Central memory CD4-positive, alpha-beta T cell (primary cell): ENCODE measurements around the gene EMCN.
"Not testable (repeated sequence)": the region's sequence is repeated elsewhere in the genome, so short reads cannot be mapped to it uniquely, and the experiment has no call there.

Experiments
- DNase-seq: peaks from one replicate; pipeline ENCODE4 v3.0.0; 2022

EMCN gene

DNA sequence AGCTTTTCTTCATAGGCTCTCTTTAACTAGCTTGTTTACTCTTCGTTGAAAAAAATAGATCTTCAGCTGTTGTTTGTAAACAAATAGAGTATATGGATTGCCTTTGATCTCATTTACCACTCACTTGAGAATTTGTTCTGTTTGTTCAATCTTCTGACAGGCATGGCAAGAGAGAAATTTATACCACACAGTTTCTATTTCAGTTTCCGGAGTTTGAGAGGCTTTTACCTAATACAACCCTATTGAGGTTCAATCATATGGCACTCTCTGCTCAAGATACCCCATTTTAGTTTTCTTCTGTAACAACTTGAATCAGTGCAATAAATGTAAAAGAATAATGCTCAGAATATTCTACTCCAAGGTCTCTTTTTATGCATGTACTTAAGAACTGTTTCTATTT lies 148.0 kb downstream of the EMCN start:
- DNase-seq, result no peak

DNA sequence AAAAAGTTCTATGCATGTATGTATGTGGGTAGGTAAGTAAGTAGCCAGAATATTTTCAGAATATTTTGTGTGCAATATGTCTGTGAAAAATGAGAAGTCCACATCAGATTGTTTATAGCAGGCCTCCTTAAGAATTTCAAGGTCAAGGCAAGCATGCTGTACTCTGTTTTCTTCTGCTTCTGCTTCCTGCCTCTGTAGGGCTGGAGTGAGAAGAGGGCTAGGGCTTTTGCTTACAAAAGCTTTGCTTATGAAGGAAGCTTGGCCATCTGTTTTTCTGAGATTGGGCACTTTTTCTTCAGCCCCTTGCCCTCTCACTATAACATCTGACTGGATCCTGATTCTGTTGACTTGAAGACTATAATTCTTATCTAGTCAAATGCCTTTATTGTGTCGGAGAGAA lies 150.4 kb downstream of the EMCN start:
- DNase-seq, result no peak

DNA sequence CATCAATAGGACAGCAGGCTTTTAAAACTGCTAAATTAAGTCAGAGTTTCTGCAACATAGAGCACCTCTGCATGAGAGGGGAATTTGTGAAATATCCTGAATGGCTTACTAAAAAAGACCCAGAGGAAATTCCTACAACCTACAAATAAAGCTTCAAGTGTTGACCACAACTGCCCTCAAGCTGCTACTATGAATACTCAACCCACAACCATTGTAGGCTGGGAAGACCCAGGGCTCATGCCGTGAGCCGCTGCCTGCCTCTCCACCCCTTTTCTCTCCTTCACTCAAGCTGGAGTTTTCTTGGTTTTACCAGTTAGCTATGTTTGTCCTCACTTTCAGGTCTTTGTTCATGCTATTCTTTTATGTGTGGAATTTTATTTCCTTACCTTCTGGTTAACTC lies 151.6 kb downstream of the EMCN start:
- DNase-seq, result no peak

DNA sequence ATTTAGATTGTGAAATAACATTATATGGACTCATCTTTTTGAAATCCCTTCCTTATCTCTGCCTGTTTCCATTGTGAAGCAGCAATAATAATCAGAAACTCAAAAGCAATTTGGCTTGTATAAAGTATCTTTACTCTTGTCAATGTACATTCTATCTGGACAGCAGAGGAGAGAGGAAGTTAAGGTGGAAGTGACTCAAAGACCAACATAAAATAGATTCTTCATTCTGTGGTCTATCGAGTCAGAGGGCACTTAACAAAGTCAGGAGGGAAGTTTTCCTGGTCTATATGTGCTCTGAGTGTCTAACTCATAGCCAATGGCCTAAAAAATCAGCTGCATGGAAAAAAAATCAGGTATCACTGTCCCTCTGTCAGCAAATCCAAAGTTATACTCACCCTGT lies 155.5 kb downstream of the EMCN start:
- no peak for DNase-seq

DNA sequence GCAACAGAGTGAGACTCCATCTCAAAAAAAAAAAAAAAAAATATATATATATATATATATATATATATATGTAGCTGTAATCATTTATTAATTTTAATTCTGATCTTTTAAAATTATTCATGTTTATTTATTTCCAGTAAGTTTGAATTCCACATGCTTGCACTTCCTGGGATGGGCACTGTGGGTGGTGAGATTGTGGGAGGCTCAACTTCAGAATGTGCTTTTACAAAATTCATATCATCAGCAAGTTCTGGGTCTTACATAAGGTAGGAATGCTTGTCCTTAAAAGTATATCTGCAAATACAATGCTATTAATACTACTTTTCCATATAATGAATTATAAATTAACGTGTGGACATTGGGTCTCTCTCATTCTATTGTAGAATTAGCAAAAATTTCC lies 156.5 kb downstream of the EMCN start:
- DNase-seq, result no peak

DNA sequence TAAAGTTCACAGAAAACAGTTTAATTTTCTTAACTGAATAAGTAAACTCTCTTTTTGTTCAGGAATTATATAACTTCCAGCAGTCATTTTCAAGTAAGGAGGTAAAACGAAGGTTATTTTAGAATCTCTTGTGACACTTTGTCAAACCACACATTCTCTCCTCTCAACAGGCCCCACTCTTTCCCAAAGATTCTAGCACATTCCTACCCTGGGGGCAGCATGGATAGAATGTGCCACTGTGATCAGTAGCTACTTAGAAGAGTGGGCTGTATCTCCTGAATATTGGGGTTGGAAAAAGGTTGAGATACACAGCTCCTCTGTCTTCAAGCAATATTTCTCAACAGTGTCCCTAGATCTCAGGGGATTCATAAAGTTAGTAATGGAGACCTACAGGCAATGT lies 157.6 kb downstream of the EMCN start:
- no peak for DNase-seq

DNA sequence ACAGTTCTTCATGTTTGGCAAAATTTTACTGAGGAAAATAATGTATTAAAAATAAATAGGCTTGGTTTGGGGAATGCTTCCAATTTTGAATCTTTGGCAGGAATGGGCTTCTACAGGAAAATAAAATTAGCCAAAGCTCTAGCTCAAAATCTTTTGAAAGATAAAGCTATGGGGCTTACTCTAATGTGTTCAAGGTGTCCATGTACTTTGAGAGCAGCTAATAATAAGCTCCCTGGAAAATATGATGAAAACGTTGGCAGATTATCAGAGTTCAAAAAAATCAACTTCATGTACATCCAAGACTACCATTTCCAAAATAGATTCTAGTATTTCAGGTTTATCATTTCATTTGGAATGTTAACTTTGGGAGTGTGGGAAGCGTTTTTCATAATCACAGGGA lies 158.4 kb downstream of the EMCN start:
- DNase-seq, result no peak

DNA sequence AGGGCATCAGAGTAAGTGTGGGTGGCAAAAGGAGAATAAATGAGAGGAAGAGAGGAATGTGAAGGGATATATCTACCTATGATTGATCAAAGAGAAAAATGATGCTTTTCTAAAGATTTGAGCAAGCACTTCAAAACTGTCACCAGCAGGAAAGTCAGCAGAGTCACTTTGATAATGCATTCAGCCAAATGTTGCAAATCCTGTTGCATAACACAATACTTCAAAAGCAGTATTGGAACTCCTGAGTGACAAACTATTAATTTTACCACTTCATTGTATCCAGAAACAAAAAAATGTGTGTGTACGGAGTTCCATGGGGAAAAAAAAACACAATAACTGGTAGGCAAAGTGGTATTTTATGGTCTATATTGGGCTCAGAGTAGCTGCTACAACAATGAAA lies 160.3 kb downstream of the EMCN start:
- no peak for DNase-seq

DNA sequence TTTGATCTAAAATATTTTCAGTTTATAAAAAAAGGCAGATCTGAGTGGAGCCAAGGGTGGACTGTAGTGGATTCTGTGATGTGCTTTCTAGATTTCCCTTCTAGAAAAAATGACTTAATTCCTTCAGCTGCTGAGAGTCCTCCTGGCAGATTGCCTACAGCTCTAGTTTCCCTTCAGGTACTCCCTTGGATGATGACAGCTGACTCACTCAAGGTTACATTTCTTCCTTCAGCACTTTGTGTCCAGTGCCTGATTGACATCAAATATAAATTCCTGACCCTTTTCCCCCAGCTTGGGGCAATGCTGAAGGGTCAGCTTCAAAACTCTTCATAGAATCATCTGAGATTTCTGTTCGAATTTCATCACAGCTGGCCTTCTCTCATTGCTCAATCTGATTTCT lies 161.7 kb downstream of the EMCN start:
- DNase-seq, result no peak

DNA sequence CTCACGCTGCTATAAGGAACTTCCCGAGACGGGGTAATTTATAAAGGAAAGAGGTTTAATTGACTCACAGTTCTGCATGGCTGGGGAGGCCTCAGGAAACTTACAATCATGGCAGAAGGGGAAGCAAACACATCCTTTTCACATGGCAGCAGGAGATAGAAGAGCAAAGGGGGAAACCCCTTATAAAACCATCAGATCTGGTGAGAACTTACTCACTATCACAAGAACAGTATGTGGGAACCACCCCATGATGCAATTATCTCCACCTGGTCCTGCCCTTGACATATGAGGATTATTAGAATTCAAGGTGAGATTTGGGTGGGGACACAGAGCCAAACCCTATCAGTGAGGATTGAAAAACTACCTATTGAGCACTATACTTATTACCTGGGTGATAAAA lies 165.5 kb downstream of the EMCN start:
- DNase-seq, result not testable (repeated sequence)

DNA sequence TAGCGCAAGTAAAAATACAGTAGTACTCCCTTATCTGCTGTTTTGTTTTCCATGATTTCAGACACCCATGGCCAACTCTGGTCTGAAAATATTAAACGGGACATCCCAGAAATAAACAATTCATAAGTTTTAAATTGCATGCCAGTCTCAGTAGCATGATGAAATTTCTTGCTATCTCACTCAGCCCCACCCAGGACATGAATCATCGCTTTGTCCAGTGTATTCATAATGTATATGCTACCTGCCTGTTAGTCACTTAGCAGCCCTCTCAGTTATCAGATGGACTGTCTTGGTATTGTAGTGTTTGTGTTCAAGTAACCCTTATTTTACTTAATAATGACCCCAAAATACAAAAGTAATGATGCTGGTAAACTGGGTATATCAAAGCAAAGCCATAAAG lies 169.3 kb downstream of the EMCN start:
- no peak for DNase-seq

DNA sequence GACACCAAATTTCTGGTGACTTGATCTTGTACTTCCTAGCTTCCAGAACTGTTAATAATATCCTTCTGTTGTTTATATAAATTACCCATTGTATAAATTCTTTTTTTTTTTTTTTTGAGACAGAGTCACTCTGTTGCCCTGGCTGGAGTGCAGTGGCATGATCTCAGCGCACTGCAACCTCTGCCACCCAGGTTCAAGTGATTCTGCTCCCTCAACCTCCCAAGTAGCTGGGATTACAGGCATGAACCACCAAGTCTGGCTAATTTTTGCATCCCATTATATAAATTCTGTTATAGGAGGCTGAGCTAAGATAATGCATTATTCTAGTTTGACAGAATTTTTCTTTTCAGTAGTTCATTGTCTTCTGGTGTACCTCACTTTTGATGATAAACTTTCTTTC lies 170.6 kb downstream of the EMCN start:
- DNase-seq, result no peak

DNA sequence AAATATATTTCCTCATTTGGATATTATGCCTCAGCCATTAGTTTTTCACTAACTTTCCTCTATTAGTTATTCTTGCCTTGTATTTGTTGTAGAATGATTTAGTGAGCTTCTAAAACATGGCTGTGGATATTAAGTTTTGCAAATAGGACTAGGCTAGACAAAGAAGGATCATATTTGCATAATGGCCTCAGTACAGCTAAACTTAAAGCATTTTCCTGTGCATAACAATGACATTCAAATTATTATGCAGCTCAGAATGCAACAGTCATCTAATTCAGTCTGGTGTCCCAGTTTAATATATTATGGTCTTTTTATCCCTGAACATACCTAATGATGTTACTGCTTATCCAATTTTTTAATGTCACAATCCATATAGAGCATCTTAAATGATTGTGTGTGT lies 172.2 kb downstream of the EMCN start:
- DNase-seq, result no peak
